ENCODE measurements around the gene MAIP1.

MAIP1 gene

DNA sequence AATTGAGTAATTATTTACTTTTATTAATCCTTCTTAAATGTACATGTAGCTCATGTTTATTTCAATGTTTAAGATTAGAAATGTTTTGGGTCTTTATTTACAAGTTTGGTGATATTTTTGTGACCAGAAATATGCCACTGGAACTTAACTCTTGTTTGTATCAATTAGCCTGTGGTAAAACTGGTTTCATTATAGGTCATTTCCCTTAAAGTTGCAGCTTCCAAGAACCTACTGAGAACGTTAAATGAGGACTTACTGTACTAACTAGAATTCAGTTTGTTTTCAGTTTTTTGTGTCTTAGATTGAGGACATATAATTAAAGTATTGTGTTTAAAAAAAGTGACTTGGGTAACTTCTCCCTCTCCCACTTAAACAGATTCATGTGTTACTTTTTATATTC, 4.4 kb upstream of the MAIP1 start:
- no peak for DNase-seq

DNA sequence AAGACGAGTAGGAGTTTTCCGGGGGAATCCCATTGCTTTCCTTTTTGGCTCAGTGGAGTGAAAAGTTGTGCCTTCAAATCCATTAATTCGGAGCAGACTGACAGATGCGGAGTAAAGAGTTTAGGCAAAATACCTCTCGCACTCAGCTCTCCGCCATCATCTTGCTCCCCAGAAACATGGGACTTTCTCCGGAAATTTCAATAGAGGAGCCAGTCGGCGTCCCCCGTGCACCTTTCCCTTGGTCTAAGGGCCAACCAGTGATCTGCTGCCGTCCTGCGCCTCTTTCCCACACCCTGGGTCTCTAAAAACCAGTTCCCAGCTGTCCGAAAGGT, 409 bp upstream of the MAIP1 start:
- no peak for DNase-seq

DNA sequence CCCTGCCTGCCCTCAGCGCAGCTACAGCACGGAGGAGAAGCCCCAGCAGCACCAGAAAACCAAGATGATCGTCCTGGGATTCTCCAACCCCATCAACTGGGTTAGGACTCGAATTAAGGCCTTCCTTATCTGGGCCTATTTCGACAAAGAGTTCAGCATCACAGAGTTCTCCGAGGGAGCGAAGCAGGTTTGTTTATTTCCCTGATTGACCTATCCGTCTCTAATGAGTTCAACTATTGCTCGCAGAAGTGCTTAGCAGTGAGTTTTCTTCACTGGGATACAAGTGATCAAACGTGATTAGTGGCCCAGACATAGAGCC, 639 bp downstream of the MAIP1 start:
- DNase-seq: no peak

DNA sequence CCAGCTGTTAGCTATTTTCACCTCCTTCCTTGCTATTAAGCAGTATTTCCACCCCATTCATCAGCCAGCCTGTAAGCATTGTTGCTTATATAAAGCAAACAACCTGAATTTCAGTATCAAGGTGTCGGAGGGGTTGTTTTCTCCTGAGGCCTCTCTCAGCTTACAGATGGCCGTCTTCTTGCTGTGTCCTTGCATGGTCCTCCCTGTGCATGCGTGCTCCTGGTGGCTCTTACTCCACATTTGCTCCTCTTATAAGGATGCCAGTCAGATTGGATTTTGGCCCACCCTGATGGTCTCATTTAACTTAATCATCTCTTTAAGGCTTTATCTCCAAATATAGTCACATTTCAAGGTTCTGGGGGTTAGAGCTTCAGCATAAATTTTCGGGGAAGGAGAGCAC, 2.6 kb downstream of the MAIP1 start:
- DNase-seq: no peak

DNA sequence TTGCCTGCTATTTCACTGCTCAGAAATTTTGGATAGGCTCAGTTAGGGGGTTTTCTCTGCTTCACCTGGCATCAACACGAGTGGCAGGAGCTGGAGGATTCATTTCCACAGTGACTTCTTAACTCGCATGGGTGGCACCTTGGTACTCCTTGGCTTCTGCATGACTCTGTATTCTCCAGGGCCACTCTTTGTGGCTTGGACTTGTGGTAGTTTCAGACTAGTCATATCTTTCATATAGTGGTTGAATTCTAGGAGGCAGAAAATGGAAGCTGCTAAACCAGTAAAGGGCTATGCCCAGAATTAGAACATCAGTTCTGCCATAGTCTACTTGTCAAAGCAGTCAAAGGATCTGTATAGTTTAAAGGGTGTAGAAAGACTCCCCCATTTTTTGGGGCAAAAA, 6.8 kb downstream of the MAIP1 start:
- DNase-seq: no peak

DNA sequence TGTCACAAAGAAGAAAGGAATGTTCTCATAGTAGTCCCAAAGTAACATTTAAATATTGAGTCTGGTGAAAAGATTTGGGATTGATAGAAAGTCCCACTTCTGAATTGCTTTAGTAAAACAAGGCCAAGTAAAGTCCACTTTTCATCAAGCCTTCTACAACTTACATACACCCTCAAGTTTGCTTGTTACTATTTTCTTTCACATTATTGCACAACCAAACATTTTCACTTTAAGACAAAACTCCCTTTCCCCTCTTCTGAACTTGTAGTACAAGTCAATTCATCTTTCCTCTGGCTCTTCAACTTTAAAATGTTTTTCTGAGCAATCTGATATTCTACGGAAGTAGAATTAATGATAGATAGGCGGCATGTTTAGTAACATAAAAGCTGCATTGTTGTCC, 11.0 kb downstream of the MAIP1 start:
- no peak for DNase-seq

DNA sequence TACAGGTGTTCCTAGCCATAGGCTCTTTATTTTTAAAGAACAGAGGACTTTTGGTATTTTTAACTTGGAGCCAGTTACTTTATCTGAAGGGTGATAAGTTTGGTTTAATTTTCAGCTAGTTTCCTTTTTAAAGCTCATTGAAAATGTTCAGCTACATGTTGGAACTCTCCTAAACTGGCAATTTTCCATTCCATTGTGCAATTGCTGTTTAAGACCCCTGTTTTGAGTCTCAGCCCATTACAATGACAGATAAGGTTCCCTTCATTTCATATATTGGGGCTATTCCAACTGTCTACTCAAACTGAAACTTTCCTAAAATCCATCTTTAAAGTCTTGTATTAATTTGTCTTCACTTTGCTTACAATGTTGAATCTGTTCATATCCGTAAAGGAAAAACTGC, 11.6 kb downstream of the MAIP1 start:
- DNase-seq: no peak

DNA sequence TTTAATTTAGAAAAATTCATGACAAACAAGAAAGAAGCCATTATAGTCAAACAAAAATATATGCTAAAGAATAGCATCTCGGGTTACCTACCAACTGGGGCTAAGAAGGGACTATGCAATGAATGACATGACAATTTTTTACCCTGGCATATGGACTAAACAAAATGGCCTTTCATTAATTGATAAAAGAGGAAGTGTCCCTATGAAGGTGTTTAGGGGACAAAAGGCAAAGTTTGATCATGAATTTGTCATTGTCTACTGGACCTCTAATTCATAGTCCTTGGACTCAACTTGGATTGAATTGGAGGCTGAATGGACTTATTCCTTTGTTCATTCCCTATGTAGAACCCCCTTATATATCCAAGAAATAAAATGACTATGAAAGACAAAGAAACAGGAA, 12.7 kb downstream of the MAIP1 start:
- DNase-seq: no peak

DNA sequence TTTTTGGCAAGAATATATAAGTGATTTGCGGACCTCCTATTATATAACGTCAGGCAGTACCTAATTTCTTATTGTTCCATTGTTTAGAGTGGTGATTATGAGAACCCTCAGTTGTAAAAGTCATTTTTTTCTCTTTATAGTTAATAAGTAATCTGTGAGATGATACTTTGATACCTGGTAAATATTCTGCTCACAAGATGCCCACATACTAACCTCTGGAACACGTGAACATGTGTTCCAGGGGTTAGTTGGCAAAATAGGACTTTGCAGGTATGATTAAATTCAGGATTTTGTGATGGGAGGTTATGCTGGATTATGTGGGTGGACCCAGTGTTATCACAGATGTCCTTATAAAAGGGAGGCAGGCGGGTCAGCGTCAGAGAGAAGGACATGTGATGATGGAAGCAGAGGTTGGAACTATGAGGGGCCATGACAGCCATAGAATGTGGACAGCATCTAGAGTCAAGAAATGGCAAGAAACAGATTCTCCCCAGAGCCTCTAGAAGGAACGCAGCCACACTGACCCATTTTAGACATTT, 16.8 kb downstream of the MAIP1 start:
- DNase-seq: no peak

DNA sequence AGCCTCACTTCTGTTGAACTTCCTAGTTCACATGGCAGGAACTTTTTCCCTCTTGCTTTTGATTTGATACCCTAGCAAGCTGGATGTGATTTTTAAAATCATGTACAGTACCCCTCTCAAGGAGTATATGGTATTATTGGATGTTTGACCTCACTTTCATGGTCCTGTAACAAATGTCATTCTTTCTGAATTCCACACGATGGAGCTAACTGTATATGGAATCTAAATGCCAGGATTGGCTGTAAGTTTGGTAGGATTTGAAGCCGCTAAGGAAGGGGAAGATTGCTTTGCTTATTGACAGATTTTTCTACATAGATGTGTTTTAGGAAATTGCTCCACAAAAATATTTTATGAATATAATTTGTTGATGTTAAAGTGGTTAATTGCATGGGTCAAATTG, 18.3 kb downstream of the MAIP1 start:
- DNase-seq: no peak

DNA sequence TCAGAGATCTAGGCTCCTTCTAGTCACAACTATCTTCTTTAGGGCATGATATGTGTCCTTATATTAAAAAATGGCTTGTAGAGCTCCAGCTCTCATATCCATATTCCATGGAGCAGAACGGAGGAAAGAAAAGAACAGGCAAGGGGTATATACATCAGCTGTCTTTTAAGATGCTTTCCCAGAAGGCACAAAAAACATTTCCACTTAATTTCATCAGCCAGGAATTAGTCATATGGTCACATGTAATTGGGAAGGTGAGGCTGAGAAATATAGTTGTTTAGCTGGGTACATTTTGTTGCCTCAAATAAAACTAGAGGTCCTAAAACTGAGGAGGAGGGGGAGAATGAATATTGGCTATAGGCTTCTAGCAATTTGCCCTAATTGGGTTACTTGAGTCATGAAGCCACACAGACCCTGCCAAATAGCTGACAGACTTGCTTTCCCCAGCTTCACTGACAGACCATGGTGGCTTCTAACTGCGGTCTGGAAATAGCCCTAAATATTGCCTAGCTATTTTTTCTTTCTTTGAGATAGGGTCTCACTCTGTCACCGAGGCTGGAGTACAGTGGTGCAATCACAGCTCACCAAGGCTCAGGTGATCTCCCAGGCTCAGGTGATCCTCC, 20.0 kb downstream of the MAIP1 start:
- DNase-seq: no peak

DNA sequence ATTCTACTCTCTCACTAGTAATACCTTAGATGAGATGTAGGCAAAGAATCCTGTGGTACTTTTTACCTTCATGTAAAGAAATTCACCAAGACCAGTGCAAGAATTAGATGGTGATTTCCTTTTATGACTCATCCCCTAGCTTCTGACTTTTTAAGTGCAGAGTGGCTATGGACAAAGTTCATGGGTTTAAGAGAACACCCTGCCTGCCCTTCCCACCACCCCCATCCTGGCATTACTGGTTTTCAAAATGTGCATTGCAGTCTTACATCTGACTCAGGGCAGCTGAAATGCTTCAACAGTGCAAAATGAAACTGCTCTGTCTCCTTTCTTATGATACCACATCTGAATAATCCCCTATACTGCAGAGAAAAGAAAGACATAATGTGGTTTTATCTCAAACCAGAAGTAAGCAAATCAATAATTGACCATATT, 22.6 kb downstream of the MAIP1 start:
- no peak for DNase-seq

DNA sequence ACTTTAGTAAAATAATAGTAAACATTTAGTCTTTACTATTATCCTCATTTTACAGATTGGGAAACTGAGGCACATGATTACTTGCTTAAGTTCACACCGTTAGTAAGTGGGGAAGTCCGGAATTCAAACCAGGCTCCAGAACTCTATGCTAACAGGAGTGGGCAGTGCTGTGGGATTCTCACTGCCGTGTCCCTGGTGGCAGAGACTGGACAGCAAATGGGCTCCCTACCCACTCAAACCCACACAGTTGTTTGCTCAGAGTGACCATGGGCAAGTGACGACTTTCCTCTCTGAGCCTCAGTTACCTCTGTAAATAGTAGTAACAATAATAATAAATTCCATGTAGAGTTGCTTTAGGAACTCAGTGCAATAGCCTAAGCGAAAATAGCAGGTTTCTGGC, 24.0 kb downstream of the MAIP1 start:
- no peak for DNase-seq

DNA sequence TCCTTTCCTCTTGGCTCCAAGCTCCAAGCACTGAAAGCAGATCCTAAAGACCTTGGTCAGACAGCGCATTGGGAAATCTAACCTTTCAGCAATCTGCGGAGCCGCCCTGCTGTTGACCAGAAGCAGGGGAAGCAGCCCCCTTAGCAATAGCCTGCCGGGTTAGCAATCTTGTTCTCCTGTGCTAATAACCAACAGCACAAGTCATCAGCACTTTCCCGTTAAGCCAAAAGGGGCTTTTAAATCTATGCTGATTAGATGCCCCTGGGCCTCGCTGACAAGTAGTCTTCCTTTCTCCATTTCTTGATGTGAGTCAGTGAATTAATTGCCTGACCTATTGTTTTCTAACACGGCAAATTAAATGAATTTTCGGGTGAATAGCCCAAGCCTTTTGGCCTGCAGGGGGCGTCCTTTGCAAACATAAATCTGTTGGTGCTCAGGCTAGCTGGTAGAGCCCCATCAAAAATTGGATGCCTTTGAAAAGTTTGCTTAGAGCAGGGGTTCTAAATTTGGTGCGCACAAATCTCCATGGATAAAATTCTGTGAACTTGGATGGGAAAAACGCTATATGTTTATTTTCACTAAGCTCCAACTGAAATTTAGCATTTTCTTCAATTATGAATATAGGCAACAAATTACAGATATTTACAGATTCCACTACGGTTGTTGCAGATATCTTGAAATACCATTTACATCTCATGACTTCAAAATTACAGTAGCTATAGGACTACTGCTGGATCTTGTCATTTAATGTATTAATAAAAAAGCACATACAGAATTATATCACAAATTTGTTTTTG, 24.6 kb downstream of the MAIP1 start:
- peak; percentile 95 for DNase-seq

DNA sequence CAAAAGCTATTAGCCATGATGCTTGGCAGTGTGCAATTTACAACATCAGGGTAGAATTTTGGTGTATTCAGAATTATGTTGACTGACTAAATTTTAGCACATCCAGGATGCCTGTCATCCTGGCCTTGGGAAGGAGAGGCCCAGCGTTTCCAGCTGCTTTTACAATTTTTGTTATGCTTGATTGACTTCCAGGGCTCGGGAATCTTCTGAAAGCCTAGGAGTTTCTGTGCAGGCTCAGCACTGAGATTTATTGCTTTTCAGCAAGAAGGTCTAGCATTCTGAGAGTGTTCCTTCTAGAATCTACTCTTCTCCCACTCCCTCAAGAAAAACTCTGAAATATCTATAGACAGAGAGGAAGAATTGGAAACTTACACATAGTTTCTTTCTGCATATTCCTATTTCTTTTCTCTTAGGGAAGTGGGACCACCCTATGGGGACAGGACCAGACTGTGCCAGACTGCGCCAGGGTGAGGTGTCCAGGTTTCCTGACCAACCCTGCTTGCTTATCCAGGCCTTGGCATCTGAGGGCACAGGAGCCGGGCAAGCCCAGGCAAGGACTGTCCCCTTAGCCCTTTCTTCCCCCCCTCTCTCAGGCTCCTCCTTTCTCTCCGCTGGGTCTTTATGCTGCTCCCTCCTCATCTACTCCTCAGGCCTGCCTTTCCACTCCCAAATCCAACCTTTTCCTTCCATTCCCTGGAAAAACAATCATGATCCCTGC, 26.9 kb downstream of the MAIP1 start:
- no peak for DNase-seq

DNA sequence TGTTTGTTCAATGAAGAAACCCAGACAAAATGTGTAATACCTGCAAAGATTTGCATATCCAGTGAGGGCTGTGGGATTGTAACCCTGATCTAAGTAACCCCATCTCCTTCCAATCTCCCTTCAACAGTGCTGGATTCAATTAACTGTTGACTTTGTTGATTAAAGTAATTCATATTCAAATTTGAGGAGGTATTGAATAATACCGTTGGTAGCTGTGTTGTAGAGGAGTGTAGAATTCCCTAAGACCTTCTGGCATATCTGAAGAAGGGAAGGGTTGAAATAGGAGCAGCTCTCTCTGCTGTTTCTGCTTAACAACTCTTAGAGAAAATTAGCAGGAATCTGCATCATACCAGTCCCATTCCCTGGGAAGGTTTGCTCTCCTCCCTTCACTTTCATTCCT, 28.2 kb downstream of the MAIP1 start:
- no peak for DNase-seq

DNA sequence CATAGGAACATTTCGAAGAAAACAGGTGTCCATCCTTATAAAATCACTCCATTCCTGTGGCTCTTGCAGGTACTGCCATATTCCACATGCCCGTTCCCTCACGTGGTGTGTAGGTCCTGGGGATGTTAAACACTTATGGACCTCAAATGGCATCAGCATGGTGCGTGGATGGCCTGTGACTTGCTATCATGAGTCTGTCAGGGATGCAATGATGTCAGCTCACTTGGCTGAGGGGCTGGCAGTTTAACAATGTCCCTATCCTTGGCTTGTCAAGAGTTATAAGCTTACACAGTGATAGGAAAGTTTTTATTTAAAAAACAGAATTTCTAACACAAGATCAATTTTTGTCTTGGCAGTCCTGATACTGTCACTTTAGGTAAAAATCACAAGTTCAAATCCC, 28.8 kb downstream of the MAIP1 start:
- DNase-seq: no peak

DNA sequence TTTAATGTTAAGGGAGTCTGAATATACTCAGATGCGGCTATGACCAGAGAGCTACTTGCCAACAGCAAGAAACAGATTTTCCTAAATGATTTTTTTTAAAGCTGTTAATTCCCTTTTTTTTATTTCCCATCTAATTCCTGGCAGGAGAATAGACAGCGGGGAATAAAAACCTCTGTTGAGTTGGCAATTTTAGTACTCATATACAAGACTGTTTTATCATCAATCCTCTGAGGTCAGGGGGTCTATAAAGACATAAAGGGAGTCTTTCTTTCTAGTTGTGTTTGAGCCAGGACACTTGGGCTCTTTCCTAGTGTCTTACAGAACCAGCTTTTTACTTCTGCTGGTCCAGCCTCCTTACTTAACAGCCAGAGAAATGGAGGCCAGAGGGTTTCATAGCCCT, 29.4 kb downstream of the MAIP1 start:
- no peak for DNase-seq

DNA sequence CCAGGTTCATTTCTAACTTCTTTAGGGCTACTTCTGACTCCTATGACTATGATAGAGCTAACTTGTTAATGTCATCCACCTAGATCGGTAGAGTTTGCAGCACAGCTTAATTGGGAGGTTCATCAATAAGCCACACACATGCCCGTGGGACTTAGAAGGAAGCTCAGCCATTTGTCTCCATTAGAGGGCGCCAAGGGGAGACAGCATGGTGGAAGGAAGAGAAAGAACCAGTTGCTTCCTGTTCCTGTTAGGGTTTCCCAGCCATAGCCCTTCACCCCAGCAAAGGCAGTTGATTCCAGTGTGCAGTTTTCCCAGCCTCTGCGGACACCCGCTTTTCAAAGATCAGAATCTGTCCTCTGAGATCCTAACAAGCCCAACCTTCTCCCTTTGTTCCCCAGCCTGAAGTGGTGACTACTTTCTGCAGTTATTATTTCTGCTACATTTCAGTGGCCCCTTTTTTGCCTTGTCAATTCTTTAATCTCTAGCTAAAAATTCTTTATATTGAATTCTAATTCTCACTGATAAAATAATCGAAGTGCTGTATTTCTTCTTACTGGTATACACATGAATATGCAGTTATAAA, 30.3 kb downstream of the MAIP1 start:
- peak; percentile 71 for DNase-seq

DNA sequence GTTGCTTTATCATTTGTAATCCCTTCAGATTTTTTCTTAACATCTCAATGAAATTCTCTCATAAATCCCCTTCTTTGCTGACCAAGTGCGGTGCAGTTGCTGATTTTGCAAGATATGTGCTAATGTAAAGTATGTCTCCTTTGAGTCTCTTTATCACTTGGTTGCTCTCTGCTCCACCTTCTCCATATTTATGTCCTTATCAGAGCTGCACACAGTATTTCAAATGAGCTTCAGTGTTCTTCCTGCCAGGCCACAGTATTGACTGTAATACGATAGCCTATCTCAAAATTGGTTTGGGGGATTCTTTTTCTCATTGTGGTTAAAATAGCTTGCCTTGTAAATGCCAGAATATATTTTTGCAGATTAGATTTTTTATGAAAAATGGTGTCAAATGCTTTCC, 32.2 kb downstream of the MAIP1 start:
- DNase-seq: no peak

DNA sequence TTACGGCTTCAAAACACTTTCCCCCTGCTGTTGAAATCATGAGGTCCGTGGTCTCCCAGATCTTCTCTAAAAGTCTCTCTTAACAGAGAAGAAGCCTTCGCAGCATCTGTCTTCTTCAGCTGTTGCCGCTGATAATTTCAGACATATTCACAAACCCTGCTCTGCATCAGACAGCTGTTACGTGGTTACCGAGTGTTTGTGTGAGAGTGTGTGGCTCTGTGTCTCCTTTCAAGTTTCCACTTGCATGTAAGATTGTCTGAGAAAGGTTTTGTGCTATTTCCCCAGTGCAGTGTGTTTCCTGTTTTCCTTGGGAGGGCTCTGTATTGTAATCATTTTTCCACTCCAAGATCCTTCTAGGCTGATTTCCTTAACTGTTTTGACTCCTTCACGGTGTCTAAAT, 32.8 kb downstream of the MAIP1 start:
- no peak for DNase-seq

DNA sequence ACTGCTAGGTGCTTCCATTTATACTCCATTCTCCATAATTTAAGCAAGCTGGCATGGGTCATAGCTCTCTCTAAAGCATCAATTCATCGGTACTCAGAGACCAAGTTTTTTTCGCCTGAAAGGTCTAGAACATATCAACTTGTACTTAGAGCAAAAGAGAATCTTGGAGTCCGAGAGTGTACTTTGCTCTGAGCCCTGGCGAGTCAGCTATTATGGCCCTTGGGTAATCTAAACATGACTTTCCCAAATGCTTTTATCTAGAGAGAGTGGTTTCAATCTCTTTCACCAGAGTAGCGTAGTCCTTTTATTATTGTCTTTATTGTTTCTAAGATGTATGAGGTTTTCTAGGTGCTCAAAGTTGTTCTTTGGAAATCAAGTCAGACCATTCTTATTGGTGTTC, 34.4 kb downstream of the MAIP1 start:
- no peak for DNase-seq

DNA sequence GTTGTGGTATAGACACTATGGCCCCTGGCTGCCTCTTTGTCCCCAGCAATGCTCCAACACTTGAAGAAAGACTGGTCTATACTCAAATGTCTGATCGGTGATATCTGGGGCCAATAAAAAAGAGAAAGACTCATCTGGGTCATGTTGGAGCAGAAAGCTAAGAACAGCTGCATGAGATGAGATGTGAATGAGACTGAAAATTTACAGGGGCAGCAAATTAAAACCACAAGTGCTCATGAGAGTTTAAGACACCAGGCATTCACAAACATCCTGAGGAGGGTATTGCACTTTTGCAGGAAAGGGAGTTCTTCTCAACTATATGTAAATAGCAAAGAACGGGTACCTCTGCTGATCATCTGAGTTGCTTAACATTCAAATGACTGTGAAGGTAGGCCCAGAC, 36.3 kb downstream of the MAIP1 start:
- no peak for DNase-seq

DNA sequence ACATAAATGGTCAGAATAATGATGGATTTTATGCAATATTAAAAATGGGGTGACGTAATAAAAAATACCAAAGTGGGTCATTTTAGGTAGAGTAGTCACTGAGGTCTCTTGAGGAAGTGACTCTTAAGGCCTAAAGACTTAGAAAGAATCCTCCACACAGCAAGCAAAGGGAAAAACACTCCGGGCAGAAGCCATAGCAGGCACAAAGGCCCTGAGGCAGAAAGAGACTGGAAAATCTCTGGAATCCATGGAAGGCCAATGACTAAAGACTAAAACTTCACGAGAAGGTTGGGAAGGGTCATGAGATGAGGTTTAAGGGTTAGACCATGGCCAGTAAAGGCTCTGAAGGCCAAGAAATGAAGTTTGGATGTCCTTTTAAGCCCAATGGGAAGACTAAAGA, 36.9 kb downstream of the MAIP1 start:
- no peak for DNase-seq
